Suprapubic skin (tissue), 4 donors: ENCODE measurements around the gene CPOX.

Experiments used
- EP300 ChIP-seq: sonication (generic); formaldehyde crosslinking; IDR thresholded peaks from one replicate; pipeline ENCODE4 v1.6.1; 2017; ENCODE audit warnings: antibody characterized with exemption
- POLR2A ChIP-seq, 2 donors: fragments of 450-650 bp; IDR thresholded peaks; one replicate each; pipeline ENCODE4 v1.6.1; 2017; ENCODE audit warnings: antibody characterized with exemption in 2 of 2, mild to moderate bottlenecking in 2 of 2, moderate library complexity in 2 of 2
- POLR2AphosphoS5 ChIP-seq, 3 donors: sonication (generic); formaldehyde crosslinking; IDR thresholded peaks; one replicate each; pipeline ENCODE4 v1.6.1; 2017; ENCODE audit warnings: antibody characterized with exemption in 3 of 3
- TF ChIP-seq, protein P1 (sequence below), 2 donors: fragments of 200-600 bp in 1 of 2; fragments of 450-650 bp in 1 of 2; sonication (generic) in 1 of 2; IDR thresholded peaks; one replicate each; pipeline ENCODE4 v1.5.1; 2016 to 2019; ENCODE audit warnings: antibody characterized with exemption in 2 of 2, mild to moderate bottlenecking in 1 of 2, moderate library complexity in 1 of 2

DNA sequence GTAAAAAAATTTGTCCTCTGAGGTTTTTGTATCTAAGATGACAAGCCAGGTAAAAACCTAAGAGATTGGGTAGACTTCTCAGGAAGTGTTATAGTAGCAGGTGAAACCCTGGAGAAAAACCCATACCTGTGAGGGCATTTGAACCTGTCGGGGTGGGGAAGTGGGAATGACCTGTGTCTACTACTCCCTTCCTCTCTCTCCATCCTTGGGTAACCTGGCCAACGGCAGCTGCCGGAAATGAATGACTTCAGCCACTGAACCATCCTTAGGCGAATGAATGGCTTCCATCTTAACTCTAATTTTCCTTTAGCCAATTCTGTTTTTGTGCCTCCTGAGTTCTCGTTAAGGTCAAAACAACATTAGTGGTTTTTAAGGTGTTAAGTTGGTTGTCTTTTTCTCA lies 44.9 kb downstream of the CPOX start:
- TF ChIP-seq, protein P1, sequence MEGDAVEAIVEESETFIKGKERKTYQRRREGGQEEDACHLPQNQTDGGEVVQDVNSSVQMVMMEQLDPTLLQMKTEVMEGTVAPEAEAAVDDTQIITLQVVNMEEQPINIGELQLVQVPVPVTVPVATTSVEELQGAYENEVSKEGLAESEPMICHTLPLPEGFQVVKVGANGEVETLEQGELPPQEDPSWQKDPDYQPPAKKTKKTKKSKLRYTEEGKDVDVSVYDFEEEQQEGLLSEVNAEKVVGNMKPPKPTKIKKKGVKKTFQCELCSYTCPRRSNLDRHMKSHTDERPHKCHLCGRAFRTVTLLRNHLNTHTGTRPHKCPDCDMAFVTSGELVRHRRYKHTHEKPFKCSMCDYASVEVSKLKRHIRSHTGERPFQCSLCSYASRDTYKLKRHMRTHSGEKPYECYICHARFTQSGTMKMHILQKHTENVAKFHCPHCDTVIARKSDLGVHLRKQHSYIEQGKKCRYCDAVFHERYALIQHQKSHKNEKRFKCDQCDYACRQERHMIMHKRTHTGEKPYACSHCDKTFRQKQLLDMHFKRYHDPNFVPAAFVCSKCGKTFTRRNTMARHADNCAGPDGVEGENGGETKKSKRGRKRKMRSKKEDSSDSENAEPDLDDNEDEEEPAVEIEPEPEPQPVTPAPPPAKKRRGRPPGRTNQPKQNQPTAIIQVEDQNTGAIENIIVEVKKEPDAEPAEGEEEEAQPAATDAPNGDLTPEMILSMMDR (IDR thresholded peaks at IDR 0.05) = no peak
- TF ChIP-seq POLR2A (IDR thresholded peaks at IDR 0.05) (no peak), EP300 (no peak), POLR2AphosphoS5 (IDR thresholded peaks at IDR 0.05) (no peak)
